Stimulated activated CD4-positive, alpha-beta T cell treated with anti-CD3 and anti-CD28 coated beads, TNF-alpha, amount 100 ng/mL, for 1 hour (primary cell): ENCODE results near the gene CPNE4.

Experiments
- DNase-seq, 3 donors: peaks; one replicate each; pipeline ENCODE4 v3.0.0-alpha.2; 2020; ENCODE audit warnings: low read depth in 3 of 3, low spot score in 1 of 3

The CPNE4 gene

DNA sequence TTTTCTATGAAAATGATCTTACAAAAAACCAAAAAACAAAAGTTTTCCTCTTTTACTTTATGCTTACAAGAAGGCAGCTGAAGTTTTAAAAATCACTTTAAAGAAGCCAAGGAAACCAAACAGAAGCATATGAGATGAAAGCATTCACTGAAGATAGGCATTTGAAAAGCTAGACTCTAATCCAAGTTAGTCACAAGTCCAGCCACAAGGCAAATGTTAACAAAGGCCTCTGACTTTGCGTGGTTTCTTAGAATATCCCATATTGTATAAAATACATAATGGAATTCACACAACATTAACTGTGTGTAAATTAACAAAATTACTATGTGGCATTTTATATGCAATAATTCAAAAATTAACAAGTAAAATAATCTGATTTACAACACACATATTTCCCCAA, 549.7 kb downstream of the CPNE4 start:
- DNase-seq = no peak

DNA sequence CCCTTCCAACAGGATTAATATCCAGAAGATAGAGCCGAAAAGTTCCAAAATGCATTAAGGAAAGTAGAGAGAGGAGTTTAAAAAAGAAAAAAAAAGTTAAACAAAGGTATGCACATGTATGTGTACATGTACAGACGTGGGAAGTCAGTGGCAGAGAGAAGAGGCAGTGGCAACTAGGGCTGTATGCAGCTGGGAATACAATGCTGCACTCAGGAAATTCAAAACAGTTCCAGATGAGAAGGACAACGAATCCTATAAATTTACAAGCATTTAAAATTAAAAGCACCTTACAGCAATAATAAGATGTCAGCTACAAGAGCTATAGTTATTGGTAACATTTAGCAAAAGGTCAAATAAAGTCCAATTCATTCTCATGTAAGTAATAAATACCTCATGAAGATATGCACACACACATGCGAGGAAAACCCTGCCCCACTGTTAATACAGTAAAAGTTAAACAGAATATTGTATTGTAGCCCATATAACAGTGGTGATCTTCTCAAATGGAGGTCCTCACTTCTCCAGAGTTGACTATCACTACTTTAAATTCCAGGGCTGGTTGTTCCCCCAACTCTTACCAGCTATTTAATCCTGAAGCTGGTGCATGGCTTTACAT, 550.2 kb downstream of the CPNE4 start:
- no peak for DNase-seq
